Measurements from ENCODE around the gene SNX3.

- TF ChIP-seq CTCF (IDR thresholded peaks at IDR 0.05) = no peak
- no peak for TF ChIP-seq POLR2A (IDR thresholded peaks at IDR 0.05)
Measured at GRCh38 chr6:108200186-108200585, 60.7 kb downstream of the SNX3 start.

Measured in esophagus squamous epithelium (tissue), 4 donors.